ENCODE data around the gene NR3C2.

DNA sequence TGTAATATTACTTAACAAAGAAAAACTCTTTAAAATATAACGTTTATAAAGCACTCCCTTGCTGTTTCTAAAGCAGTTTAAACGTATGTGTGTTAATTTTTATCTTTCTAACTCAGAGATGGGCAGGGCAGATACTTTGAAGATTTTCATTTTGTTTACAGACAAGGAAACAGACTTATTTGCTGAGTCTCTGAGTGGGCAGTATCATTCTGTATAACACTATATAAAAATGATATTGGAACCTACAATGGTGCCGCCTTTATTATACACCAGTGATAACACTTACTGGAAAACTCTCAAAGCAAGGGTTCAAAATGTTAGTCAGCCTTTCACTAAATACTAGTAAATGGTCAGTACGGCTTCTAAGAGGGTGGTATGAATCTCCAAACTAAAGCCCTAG is 193.4 kb downstream of the NR3C2 start:
- TF ChIP-seq, protein P1, sequence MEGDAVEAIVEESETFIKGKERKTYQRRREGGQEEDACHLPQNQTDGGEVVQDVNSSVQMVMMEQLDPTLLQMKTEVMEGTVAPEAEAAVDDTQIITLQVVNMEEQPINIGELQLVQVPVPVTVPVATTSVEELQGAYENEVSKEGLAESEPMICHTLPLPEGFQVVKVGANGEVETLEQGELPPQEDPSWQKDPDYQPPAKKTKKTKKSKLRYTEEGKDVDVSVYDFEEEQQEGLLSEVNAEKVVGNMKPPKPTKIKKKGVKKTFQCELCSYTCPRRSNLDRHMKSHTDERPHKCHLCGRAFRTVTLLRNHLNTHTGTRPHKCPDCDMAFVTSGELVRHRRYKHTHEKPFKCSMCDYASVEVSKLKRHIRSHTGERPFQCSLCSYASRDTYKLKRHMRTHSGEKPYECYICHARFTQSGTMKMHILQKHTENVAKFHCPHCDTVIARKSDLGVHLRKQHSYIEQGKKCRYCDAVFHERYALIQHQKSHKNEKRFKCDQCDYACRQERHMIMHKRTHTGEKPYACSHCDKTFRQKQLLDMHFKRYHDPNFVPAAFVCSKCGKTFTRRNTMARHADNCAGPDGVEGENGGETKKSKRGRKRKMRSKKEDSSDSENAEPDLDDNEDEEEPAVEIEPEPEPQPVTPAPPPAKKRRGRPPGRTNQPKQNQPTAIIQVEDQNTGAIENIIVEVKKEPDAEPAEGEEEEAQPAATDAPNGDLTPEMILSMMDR (IDR thresholded peaks at IDR 0.05; ENCODE audit: insufficient read depth, low read length, poor library complexity, severe bottlenecking): no peak
- no peak for TF ChIP-seq EZH2phosphoT487 (conservative IDR thresholded peaks at IDR 0.05; ENCODE audit: low read length)
